ENCODE data around the gene ZCCHC10.

GRCh38 chr5:133026664-133027153, 360 bp upstream of the ZCCHC10 start:
- TF ChIP-seq, protein P1, sequence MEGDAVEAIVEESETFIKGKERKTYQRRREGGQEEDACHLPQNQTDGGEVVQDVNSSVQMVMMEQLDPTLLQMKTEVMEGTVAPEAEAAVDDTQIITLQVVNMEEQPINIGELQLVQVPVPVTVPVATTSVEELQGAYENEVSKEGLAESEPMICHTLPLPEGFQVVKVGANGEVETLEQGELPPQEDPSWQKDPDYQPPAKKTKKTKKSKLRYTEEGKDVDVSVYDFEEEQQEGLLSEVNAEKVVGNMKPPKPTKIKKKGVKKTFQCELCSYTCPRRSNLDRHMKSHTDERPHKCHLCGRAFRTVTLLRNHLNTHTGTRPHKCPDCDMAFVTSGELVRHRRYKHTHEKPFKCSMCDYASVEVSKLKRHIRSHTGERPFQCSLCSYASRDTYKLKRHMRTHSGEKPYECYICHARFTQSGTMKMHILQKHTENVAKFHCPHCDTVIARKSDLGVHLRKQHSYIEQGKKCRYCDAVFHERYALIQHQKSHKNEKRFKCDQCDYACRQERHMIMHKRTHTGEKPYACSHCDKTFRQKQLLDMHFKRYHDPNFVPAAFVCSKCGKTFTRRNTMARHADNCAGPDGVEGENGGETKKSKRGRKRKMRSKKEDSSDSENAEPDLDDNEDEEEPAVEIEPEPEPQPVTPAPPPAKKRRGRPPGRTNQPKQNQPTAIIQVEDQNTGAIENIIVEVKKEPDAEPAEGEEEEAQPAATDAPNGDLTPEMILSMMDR (IDR thresholded peaks at IDR 0.05; ENCODE audit: low read depth, low read length, poor library complexity, severe bottlenecking): no peak
- no peak for TF ChIP-seq EZH2phosphoT487 (IDR thresholded peaks at IDR 0.05; ENCODE audit: borderline replicate concordance, low read length)

Measured in DOHH2 (cell line).